ENCODE data around the gene ZBTB43.
"Not testable (repeated sequence)": the region's sequence is repeated elsewhere in the genome, so short reads cannot be mapped to it uniquely, and the experiment has no call there.

ZBTB43 gene

GRCh38 chr9:126819482-126819881 lies 14.6 kb downstream of the ZBTB43 start:
- DNase-seq (ENCODE audit: low spot score in 2 of 2): no peak
- peaks cover 42% of the 10 kb centered on the region for H3K36me3 Mint-ChIP-seq (ENCODE audit: insufficient read depth)
- no peak overlapping the region for H3K4me3 Mint-ChIP-seq
- no peak overlapping the region for H3K27ac Mint-ChIP-seq (ENCODE audit: low read depth)
- no peaks in the 10 kb centered on the region for H3K27me3 Mint-ChIP-seq
- H3K4me1 Mint-ChIP-seq: peaks cover 38% of the 10 kb centered on the region
- peaks cover 13% of the 10 kb centered on the region for H3K9me3 Mint-ChIP-seq
- no peak for ATAC-seq (replicated peaks; ENCODE audit: extremely low read depth, poor library complexity, severe bottlenecking)

- Mint-ChIP-seq H3K36me3 (ENCODE audit: insufficient read depth) (peaks cover 30% of the 10 kb centered on the region), H3K27me3 (no peaks in the 10 kb centered on the region), H3K4me3 (no peak overlapping the region), H3K27ac (ENCODE audit: low read depth) (no peak overlapping the region), H3K9me3 (peaks cover 13% of the 10 kb centered on the region), H3K4me1 (peaks cover 46% of the 10 kb centered on the region)
- DNase-seq (ENCODE audit: low spot score in 2 of 2): no peak
- no peak for ATAC-seq (replicated peaks; ENCODE audit: extremely low read depth, poor library complexity, severe bottlenecking)
Observed at GRCh38 chr9:126822278-126822677, 17.4 kb downstream of the ZBTB43 start.

GRCh38 chr9:126822873-126823272 lies 18.0 kb downstream of the ZBTB43 start:
- H3K4me1 Mint-ChIP-seq: peaks cover 46% of the 10 kb centered on the region

GRCh38 chr9:126824052-126824451 lies 19.2 kb downstream of the ZBTB43 start:
- H3K4me1 Mint-ChIP-seq: peaks cover 46% of the 10 kb centered on the region
- H3K27ac Mint-ChIP-seq (ENCODE audit: low read depth); H3K4me3 Mint-ChIP-seq; DNase-seq (ENCODE audit: low spot score in 2 of 2); H3K9me3 Mint-ChIP-seq; H3K27me3 Mint-ChIP-seq; ATAC-seq (replicated peaks; ENCODE audit: extremely low read depth, poor library complexity, severe bottlenecking): not testable (repeated sequence)
- peaks cover 27% of the 10 kb centered on the region for H3K36me3 Mint-ChIP-seq (ENCODE audit: insufficient read depth)

More at GRCh38 chr9:126822873-126823272, 18.0 kb downstream of the ZBTB43 start:
- H3K27ac Mint-ChIP-seq (ENCODE audit: low read depth): no peak overlapping the region
- DNase-seq (ENCODE audit: low spot score in 2 of 2): no peak
- no peak overlapping the region for H3K4me3 Mint-ChIP-seq
- H3K9me3 Mint-ChIP-seq: peaks cover 13% of the 10 kb centered on the region
- H3K27me3 Mint-ChIP-seq: no peaks in the 10 kb centered on the region
- ATAC-seq (replicated peaks; ENCODE audit: extremely low read depth, poor library complexity, severe bottlenecking): no peak
- H3K36me3 Mint-ChIP-seq (ENCODE audit: insufficient read depth): peaks cover 30% of the 10 kb centered on the region

- Mint-ChIP-seq H3K9me3 (no peaks in the 10 kb centered on the region), H3K4me1 (peaks cover 30% of the 10 kb centered on the region), H3K27me3 (no peaks in the 10 kb centered on the region), H3K36me3 (ENCODE audit: insufficient read depth) (peaks cover 30% of the 10 kb centered on the region), H3K27ac (ENCODE audit: low read depth) (no peak overlapping the region), H3K4me3 (no peak overlapping the region)
- DNase-seq (ENCODE audit: low spot score in 2 of 2) (no peak), ATAC-seq (replicated peaks; ENCODE audit: extremely low read depth, poor library complexity, severe bottlenecking) (no peak)
Observed at GRCh38 chr9:126827227-126827626, 22.4 kb downstream of the ZBTB43 start.

GRCh38 chr9:126829035-126829434 lies 24.2 kb downstream of the ZBTB43 start:
- Mint-ChIP-seq H3K4me1 (peaks cover 31% of the 10 kb centered on the region), H3K27me3 (no peaks in the 10 kb centered on the region), H3K9me3 (no peaks in the 10 kb centered on the region), H3K36me3 (ENCODE audit: insufficient read depth) (peaks cover 34% of the 10 kb centered on the region), H3K4me3 (no peak overlapping the region), H3K27ac (ENCODE audit: low read depth) (no peak overlapping the region)
- DNase-seq (ENCODE audit: low spot score in 2 of 2) (no peak), ATAC-seq (replicated peaks; ENCODE audit: extremely low read depth, poor library complexity, severe bottlenecking) (no peak)

GRCh38 chr9:126830827-126831226 lies 26.0 kb downstream of the ZBTB43 start:
- no peak for ATAC-seq (replicated peaks; ENCODE audit: extremely low read depth, poor library complexity, severe bottlenecking)
- H3K4me3 Mint-ChIP-seq: no peak overlapping the region
- peaks cover 37% of the 10 kb centered on the region for H3K36me3 Mint-ChIP-seq (ENCODE audit: insufficient read depth)
- H3K27me3 Mint-ChIP-seq: no peaks in the 10 kb centered on the region
- H3K27ac Mint-ChIP-seq (ENCODE audit: low read depth): no peak overlapping the region
- peaks cover 32% of the 10 kb centered on the region for H3K4me1 Mint-ChIP-seq
- no peak for DNase-seq (ENCODE audit: low spot score in 2 of 2)
- H3K9me3 Mint-ChIP-seq: no peaks in the 10 kb centered on the region

- H3K27ac Mint-ChIP-seq (ENCODE audit: low read depth): no peak overlapping the region
- H3K4me1 Mint-ChIP-seq: peaks cover 32% of the 10 kb centered on the region
- H3K4me3 Mint-ChIP-seq: no peak overlapping the region
- H3K27me3 Mint-ChIP-seq: no peaks in the 10 kb centered on the region
- ATAC-seq (replicated peaks; ENCODE audit: extremely low read depth, poor library complexity, severe bottlenecking) (no peak), DNase-seq (ENCODE audit: low spot score in 2 of 2) (no peak)
- H3K36me3 Mint-ChIP-seq (ENCODE audit: insufficient read depth): peaks cover 36% of the 10 kb centered on the region
- no peaks in the 10 kb centered on the region for H3K9me3 Mint-ChIP-seq
Observed at GRCh38 chr9:126832440-126832839, 27.6 kb downstream of the ZBTB43 start.

GRCh38 chr9:126833020-126833419 lies 28.2 kb downstream of the ZBTB43 start:
- Mint-ChIP-seq H3K9me3 (no peaks in the 10 kb centered on the region), H3K4me1 (peaks cover 32% of the 10 kb centered on the region), H3K4me3 (no peak overlapping the region), H3K36me3 (ENCODE audit: insufficient read depth) (peaks cover 36% of the 10 kb centered on the region), H3K27ac (ENCODE audit: low read depth) (no peak overlapping the region), H3K27me3 (no peaks in the 10 kb centered on the region)
- ATAC-seq (replicated peaks; ENCODE audit: extremely low read depth, poor library complexity, severe bottlenecking): no peak
- DNase-seq (ENCODE audit: low spot score in 2 of 2): no peak

GRCh38 chr9:126833710-126834345 lies 29.0 kb downstream of the ZBTB43 start:
- peaks cover 38% of the 10 kb centered on the region for H3K4me1 Mint-ChIP-seq
- no peaks in the 10 kb centered on the region for H3K27me3 Mint-ChIP-seq
- peaks cover 36% of the 10 kb centered on the region for H3K36me3 Mint-ChIP-seq (ENCODE audit: insufficient read depth)
- ATAC-seq (replicated peaks; ENCODE audit: extremely low read depth, poor library complexity, severe bottlenecking): no peak
- no peaks in the 10 kb centered on the region for H3K9me3 Mint-ChIP-seq
- DNase-seq (ENCODE audit: low spot score in 2 of 2): no peak
- no peak overlapping the region for H3K4me3 Mint-ChIP-seq
- no peak overlapping the region for H3K27ac Mint-ChIP-seq (ENCODE audit: low read depth)

GRCh38 chr9:126834672-126835071 lies 29.8 kb downstream of the ZBTB43 start:
- Mint-ChIP-seq H3K27me3 (no peaks in the 10 kb centered on the region), H3K4me1 (peaks cover 46% of the 10 kb centered on the region), H3K4me3 (no peak overlapping the region), H3K9me3 (no peaks in the 10 kb centered on the region), H3K36me3 (ENCODE audit: insufficient read depth) (peaks cover 34% of the 10 kb centered on the region), H3K27ac (ENCODE audit: low read depth) (no peak overlapping the region)
- no peak for ATAC-seq (replicated peaks; ENCODE audit: extremely low read depth, poor library complexity, severe bottlenecking)
- no peak for DNase-seq (ENCODE audit: low spot score in 2 of 2)

- Mint-ChIP-seq H3K27me3 (no peaks in the 10 kb centered on the region), H3K9me3 (no peaks in the 10 kb centered on the region), H3K36me3 (ENCODE audit: insufficient read depth) (peaks cover 31% of the 10 kb centered on the region), H3K4me1 (peaks cover 48% of the 10 kb centered on the region), H3K27ac (ENCODE audit: low read depth) (no peak overlapping the region), H3K4me3 (no peak overlapping the region)
- DNase-seq (ENCODE audit: low spot score in 2 of 2): no peak
- ATAC-seq (replicated peaks; ENCODE audit: extremely low read depth, poor library complexity, severe bottlenecking): no peak
Observed at GRCh38 chr9:126836216-126836615, 31.4 kb downstream of the ZBTB43 start.

GRCh38 chr9:126838055-126838811 lies 33.4 kb downstream of the ZBTB43 start:
- ATAC-seq (replicated peaks; ENCODE audit: extremely low read depth, poor library complexity, severe bottlenecking) (no peak), DNase-seq (ENCODE audit: low spot score in 2 of 2) (no peak)
- Mint-ChIP-seq H3K27me3 (no peaks in the 10 kb centered on the region), H3K27ac (ENCODE audit: low read depth) (no peak overlapping the region), H3K9me3 (no peaks in the 10 kb centered on the region), H3K4me3 (no peak overlapping the region), H3K36me3 (ENCODE audit: insufficient read depth) (peaks cover 16% of the 10 kb centered on the region), H3K4me1 (peaks cover 41% of the 10 kb centered on the region)

Data from central memory CD8-positive, alpha-beta T cell (primary cell).